HEK293 (cell line): Measurements from ENCODE around the gene MRPL20.
A peak's percentile ranks its signal among the peaks of the same experiment; 100 is the strongest.

ENCODE experiments used
- CTCF ChIA-PET: fragments of 350-600 bp; formaldehyde crosslinking; extraction: SDS; loops from one replicate; lab custom pipeline; 2021; ENCODE audit warnings: antibody characterized with exemption; lab: Yijun Ruan, JAX
- POLR2A ChIA-PET: fragments of 300-600 bp; formaldehyde crosslinking; extraction: SDS; loops from one replicate; lab custom pipeline; 2020; ENCODE audit warnings: antibody characterized with exemption, inconsistent platforms; lab: Yijun Ruan, JAX
- H3K27ac ChIP-seq: fragments of 200-500 bp; sonication (Bioruptor generic); 2 replicates; pipeline ENCODE4 v1.5.1; 2014; ENCODE audit warnings: low read depth, low read length, control low read depth, inconsistent platforms; ENCODE audit errors: extremely low read depth
- H3K36me3 ChIP-seq, 2 experiments: fragments of 200-500 bp in 1 of 2; sonication (Bioruptor generic) in 1 of 2; 1 replicate in 1 of 2; 2 replicates in 1 of 2; pipeline ENCODE4 v1.5.1; 2014 to 2017; ENCODE audit warnings: inconsistent platforms in 2 of 2, low read length in 2 of 2; ENCODE audit not compliant: control insufficient read depth in 2 of 2, insufficient read depth in 1 of 2
- H3K4me1 ChIP-seq: fragments of 200-500 bp; sonication (Bioruptor generic); 2 replicates; pipeline ENCODE4 v1.5.1; 2014; ENCODE audit warnings: mild to moderate bottlenecking, low read length, inconsistent platforms; ENCODE audit not compliant: control insufficient read depth, insufficient read depth
- H3K4me3 ChIP-seq: 2 replicates; pipeline ENCODE4 v1.5.1; 2011; ENCODE audit warnings: low read depth, mild to moderate bottlenecking, control low read depth, low read length, moderate library complexity
- H3K9me3 ChIP-seq: fragments of 200-500 bp; sonication (Bioruptor generic); 2 replicates; pipeline ENCODE4 v1.5.1; 2014; ENCODE audit warnings: low read depth, low read length, inconsistent platforms; ENCODE audit not compliant: control insufficient read depth, insufficient read depth
- BCL11B ChIP-seq: fragments of 450-650 bp; formaldehyde crosslinking; IDR thresholded peaks from 2 replicates; pipeline ENCODE4 v1.5.1; 2016; ENCODE audit warnings: low read depth, missing biosample characterization, missing genetic modification characterization
- GFI1B ChIP-seq: fragments of 450-650 bp; formaldehyde crosslinking; IDR thresholded peaks from 2 replicates; pipeline ENCODE4 v1.5.1; 2016; ENCODE audit warnings: missing biosample characterization, missing genetic modification characterization
- GLIS1 ChIP-seq: fragments of 450-650 bp; formaldehyde crosslinking; IDR thresholded peaks from 2 replicates; pipeline ENCODE4 v1.5.1; 2016; ENCODE audit warnings: missing biosample characterization, missing genetic modification characterization
- GLIS2 ChIP-seq: fragments of 450-650 bp; formaldehyde crosslinking; IDR thresholded peaks from 2 replicates; pipeline ENCODE4 v1.5.1; 2016; ENCODE audit warnings: missing biosample characterization, missing genetic modification characterization
- HIC1 ChIP-seq: fragments of 450-650 bp; formaldehyde crosslinking; IDR thresholded peaks from 2 replicates; pipeline ENCODE4 v1.5.1; 2016; ENCODE audit warnings: missing biosample characterization, missing genetic modification characterization
- MYNN ChIP-seq: fragments of 450-650 bp; formaldehyde crosslinking; IDR thresholded peaks from 2 replicates; pipeline ENCODE4 v1.5.1; 2016; ENCODE audit warnings: missing biosample characterization, missing genetic modification characterization, borderline replicate concordance
- SP3 ChIP-seq: fragments of 450-650 bp; formaldehyde crosslinking; IDR thresholded peaks from 2 replicates; pipeline ENCODE4 v1.5.1; 2016; ENCODE audit warnings: missing biosample characterization, missing genetic modification characterization
- TCF7L2 ChIP-seq: IDR thresholded peaks from 2 replicates; pipeline ENCODE4 v1.6.1; 2011; ENCODE audit warnings: low read depth, mild to moderate bottlenecking, inconsistent platforms, low read length, moderate library complexity, borderline replicate concordance
- ZBTB10 ChIP-seq: fragments of 450-650 bp; formaldehyde crosslinking; IDR thresholded peaks from 2 replicates; pipeline ENCODE4 v1.5.1; 2016; ENCODE audit warnings: missing biosample characterization, missing genetic modification characterization
- ZBTB6 ChIP-seq: fragments of 450-650 bp; formaldehyde crosslinking; IDR thresholded peaks from 2 replicates; pipeline ENCODE4 v1.5.1; 2017; ENCODE audit warnings: missing biosample characterization, missing genetic modification characterization
- ZFP3 ChIP-seq: fragments of 450-650 bp; formaldehyde crosslinking; IDR thresholded peaks from 2 replicates; pipeline ENCODE4 v1.5.1; 2016; ENCODE audit warnings: low read depth, missing biosample characterization, missing genetic modification characterization
- ZNF133 ChIP-seq: fragments of 450-650 bp; formaldehyde crosslinking; IDR thresholded peaks from 2 replicates; pipeline ENCODE4 v1.5.1; 2016; ENCODE audit warnings: missing biosample characterization, missing genetic modification characterization
- ZNF175 ChIP-seq: fragments of 450-650 bp; formaldehyde crosslinking; IDR thresholded peaks from 2 replicates; pipeline ENCODE4 v1.5.1; 2016; ENCODE audit warnings: missing biosample characterization, missing genetic modification characterization
- ZNF274 ChIP-seq, 2 experiments: fragments of 200-500 bp in 1 of 2; fragments of 450-650 bp in 1 of 2; sonication (Bioruptor generic) in 1 of 2; formaldehyde crosslinking in 1 of 2; IDR thresholded peaks; 2 replicates each; pipeline versions ENCODE4 v1.5.1 to v1.6.1; 2014 to 2016; ENCODE audit warnings: borderline replicate concordance in 1 of 2, inconsistent platforms in 1 of 2, low read length in 1 of 2, missing biosample characterization in 1 of 2, missing genetic modification characterization in 1 of 2
- ZNF473 ChIP-seq: fragments of 450-650 bp; formaldehyde crosslinking; IDR thresholded peaks from 2 replicates; pipeline ENCODE4 v1.5.1; 2017; ENCODE audit warnings: missing biosample characterization, missing genetic modification characterization
- ZNF621 ChIP-seq: fragments of 450-650 bp; formaldehyde crosslinking; IDR thresholded peaks from 2 replicates; pipeline ENCODE4 v1.5.1; 2017; ENCODE audit warnings: missing biosample characterization, missing genetic modification characterization
- ZNF624 ChIP-seq: fragments of 450-650 bp; formaldehyde crosslinking; IDR thresholded peaks from 2 replicates; pipeline ENCODE4 v1.5.1; 2017; ENCODE audit warnings: missing biosample characterization, missing genetic modification characterization
- ZNF654 ChIP-seq: fragments of 450-650 bp; formaldehyde crosslinking; IDR thresholded peaks from 2 replicates; pipeline ENCODE4 v1.5.1; 2016; ENCODE audit warnings: low read depth, missing biosample characterization, missing genetic modification characterization
- ZNF658 ChIP-seq: fragments of 450-650 bp; formaldehyde crosslinking; IDR thresholded peaks from 2 replicates; pipeline ENCODE4; 2016; ENCODE audit warnings: missing biosample characterization, missing genetic modification characterization

Gene MRPL20

GRCh38 chr1:1373815-1374588, 33.1 kb downstream of the MRPL20 start:
- peak overlapping the region; percentile 93 for H3K4me3 ChIP-seq
- POLR2A ChIA-PET: interaction anchor here (1.1 to 1.2 kb wide), 2 partner anchors 22 to 25 kb away, joined by 3 read pairs; partner anchors contain the start of gene CCNL2
- peak overlapping the region; percentile 89 for H3K27ac ChIP-seq
- H3K9me3 ChIP-seq: no peaks in the 10 kb centered on the region
- H3K36me3 ChIP-seq: peaks cover 0 to 44% of the 10 kb centered on the region in 2 experiments; a peak in 2 of 3 replicates
- CTCF ChIA-PET: interaction anchor here (0.7 to 2.8 kb wide), 4 partner anchors 12 to 67 kb away, joined by 3 to 18 read pairs (median 4); no protein-coding TSS in a partner anchor
- peaks cover 4% of the 10 kb centered on the region; the same call in 1 of the 2 replicates for H3K4me1 ChIP-seq
- TF ChIP-seq ZNF621 (tag by site-specific recombination): no peak
- TF ChIP-seq ZFP3 (tag by site-specific recombination): no peak
- TF ChIP-seq GLIS1: peak; percentile 71

GRCh38 chr1:1373051-1373814, 33.9 kb downstream of the MRPL20 start:
- H3K9me3 ChIP-seq: no peaks in the 10 kb centered on the region
- CTCF ChIA-PET: interaction anchor here (0.7 to 2.8 kb wide), 8 partner anchors 13 to 68 kb away, joined by 3 to 18 read pairs (median 4); no protein-coding TSS in a partner anchor
- peaks cover 0 to 44% of the 10 kb centered on the region in 2 experiments; a peak in 2 of 3 replicates for H3K36me3 ChIP-seq
- H3K27ac ChIP-seq: no peak overlapping the region; the same call in 1 of the 2 replicates
- POLR2A ChIA-PET: interaction anchor here (1.2 kb wide), 1 partner anchor 26 kb away, joined by 3 read pairs; the partner anchor contains the start of gene CCNL2
- H3K4me3 ChIP-seq: no peak overlapping the region; the same call in 1 of the 2 replicates
- H3K4me1 ChIP-seq: peaks cover 4% of the 10 kb centered on the region; the same call in 1 of the 2 replicates
- no peak for TF ChIP-seq ZNF654 (tag by site-specific recombination)
- TF ChIP-seq ZNF133 (tag by site-specific recombination): no peak
- TF ChIP-seq ZBTB6: no peak
- peak; percentile 21; the same call in 1 of the 2 replicates for TF ChIP-seq HIC1
- no peak for TF ChIP-seq BCL11B
- TF ChIP-seq SP3 (tag by site-specific recombination): no peak

- CTCF ChIA-PET: interaction anchor here (0.6 to 2.8 kb wide), 18 partner anchors 9 to 249 kb away, joined by 3 to 18 read pairs (median 4); no protein-coding TSS in a partner anchor
- no peak overlapping the region for H3K4me3 ChIP-seq
- H3K36me3 ChIP-seq: peaks cover 0 to 43% of the 10 kb centered on the region in 2 experiments; a peak in 2 of 3 replicates
- H3K9me3 ChIP-seq: no peaks in the 10 kb centered on the region
- H3K27ac ChIP-seq: no peak overlapping the region
- peaks cover 4% of the 10 kb centered on the region; the same call in 1 of the 2 replicates for H3K4me1 ChIP-seq
- POLR2A ChIA-PET: interaction anchor here (0.7 to 1.5 kb wide), 2 partner anchors 30 to 63 kb away, joined by 3 read pairs; no protein-coding TSS in a partner anchor
- no peak for TF ChIP-seq ZNF658
- no peak for TF ChIP-seq ZNF624
- TF ChIP-seq MYNN (tag by site-specific recombination): no peak
- TF ChIP-seq ZBTB10 (tag by site-specific recombination): peak; percentile 50; the same call in 1 of the 2 replicates
- TF ChIP-seq TCF7L2: no peak
- no peak for TF ChIP-seq ZNF274 (IDR thresholded peaks at IDR 0.05; ENCODE audit: low read length)
- TF ChIP-seq ZNF274 (tag by site-specific recombination; IDR thresholded peaks at IDR 0.05; ENCODE audit: borderline replicate concordance): no peak
- TF ChIP-seq GFI1B (tag by site-specific recombination): no peak
- peak; percentile 89 for TF ChIP-seq GLIS2 (tag by site-specific recombination)
- no peak for TF ChIP-seq ZNF473 (tag by site-specific recombination)
- TF ChIP-seq ZNF175 (tag by site-specific recombination): no peak
Observed at GRCh38 chr1:1371746-1372711, 35.1 kb downstream of the MRPL20 start.
